Measurements from ENCODE around the gene SPAAR.
"Not testable (repeated sequence)": the region's sequence is repeated elsewhere in the genome, so short reads cannot be mapped to it uniquely, and the experiment has no call there.

SPAAR gene

GRCh38 chr9:35905051-35905781, 4.1 kb upstream of the SPAAR start:
- DNase-seq: no peak

DNA sequence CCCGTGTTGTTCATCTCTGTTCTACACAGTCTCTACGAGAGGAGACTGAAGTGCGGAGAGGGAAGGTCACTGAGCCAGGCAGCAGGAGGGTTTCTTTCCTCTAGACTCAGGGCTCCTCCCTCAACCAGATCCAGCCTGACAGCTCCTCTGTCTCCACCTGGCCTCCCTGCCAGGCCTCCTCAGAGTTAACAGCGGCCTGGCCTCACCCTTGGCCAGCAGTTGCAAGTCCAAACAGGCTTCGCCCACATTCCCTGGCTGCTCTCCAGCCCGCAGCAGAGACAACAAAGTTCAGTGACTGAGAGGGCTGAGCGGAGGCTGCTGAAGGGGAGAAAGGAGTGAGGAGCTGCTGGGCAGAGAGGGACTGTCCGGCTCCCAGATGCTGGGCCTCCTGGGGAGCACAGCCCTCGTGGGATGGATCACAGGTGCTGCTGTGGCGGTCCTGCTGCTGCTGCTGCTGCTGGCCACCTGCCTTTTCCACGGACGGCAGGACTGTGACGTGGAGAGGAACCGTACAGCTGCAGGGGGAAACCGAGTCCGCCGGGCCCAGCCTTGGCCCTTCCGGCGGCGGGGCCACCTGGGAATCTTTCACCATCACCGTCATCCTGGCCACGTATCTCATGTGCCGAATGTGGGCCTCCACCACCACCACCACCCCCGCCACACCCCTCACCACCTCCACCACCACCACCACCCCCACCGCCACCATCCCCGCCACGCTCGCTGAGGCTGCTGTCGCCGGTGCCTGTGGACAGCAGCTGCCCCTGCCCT, 3.2 kb upstream of the SPAAR start, which contains the start of gene HRCT1:
HRCT1 (plus strand) TSS at position 291 of the 768 bp plus-strand sequence; CDS start at position 377, 86 bp downstream.
- DNase-seq: peak in 1 of 2 experiments; percentile 48

DNA sequence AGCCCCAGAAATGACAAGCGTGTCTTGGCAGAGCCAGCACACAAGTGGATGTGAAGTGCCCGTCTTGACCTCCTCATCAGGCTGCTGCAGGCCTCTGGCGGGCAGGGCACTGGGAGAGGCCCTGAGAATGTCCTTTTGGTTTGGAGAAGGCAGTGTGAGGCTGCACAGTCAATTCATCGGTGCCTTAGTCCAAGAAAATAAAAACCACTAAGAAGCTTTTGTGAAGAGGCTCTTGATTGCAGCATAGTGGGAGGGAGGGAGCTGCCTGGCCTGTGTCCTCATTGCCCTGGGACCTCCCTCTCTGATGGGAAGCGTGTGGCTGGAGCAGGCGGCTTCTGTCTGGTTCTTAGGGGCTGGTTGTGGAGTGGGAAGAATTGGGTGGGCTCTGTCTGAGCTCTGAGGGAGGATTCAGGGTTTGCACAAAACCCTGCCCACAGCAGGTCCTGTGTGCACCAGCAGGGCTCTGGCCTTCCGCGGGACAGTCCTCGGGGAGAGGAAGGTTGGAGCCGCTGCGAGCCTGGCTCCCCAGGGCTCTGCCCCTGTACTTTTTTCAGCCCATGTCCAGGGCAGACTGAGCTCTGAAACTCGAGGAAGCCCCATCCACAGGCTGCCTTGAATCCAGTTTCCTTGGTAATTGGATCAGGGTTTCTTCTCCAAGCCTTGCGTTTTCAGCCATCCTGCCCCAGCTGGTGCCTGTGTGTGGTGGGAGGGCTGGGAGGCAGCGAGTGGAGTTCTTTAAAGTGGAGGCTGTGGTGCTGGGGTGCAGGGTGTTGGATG, 2.2 kb upstream of the SPAAR start:
- no peak for DNase-seq

- DNase-seq: peak in 1 of 2 experiments; percentile 38
These were observed 1.4 kb upstream of the SPAAR start for GRCh38 chr9:35907711-35908503.

- no peak for DNase-seq
These were observed 675 bp upstream of the SPAAR start for GRCh38 chr9:35908504-35909125.

DNA sequence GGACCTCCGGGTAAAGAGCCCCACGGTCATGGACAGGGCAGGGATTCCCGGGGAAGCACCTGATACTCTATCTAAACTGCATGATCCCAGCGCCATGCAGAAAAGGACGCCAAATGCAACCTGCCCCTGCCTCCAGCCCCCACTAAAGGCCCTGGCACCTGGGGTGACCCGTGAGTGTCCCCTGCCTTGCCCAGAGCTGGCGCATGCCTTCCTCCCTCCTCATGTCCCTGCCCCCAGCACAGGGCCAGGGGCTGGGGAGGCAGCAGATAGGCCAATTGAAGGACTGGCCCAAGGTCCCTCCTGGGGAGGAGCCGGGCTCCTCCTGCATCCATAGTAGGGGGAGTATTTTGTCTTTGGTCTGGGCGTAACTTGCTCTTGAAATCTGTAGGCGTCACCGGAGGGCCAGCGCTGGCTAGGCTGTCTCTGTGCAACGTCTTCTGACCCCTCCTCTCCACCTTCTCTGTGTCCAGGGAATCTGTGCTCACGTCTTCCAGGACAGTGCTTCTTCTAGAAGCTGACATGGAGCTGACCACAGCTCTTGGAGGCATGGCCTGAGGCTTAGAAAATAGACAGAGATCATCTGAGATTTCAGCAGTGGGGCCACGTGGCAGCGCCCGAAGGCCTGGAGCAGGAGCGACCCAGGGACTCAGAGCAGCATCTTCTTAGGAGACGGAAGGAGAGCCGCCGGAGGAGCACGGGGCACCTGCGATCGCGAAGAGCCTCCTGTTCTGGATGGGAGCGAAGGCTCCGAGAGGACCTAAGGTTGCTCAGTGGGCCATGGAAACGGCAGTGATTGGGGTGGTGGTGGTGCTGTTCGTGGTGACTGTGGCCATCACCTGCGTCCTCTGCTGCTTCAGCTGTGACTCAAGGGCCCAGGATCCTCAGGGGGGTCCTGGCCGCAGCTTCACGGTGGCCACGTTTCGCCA, 660 bp downstream of the SPAAR start:
- DNase-seq: no peak

DNA sequence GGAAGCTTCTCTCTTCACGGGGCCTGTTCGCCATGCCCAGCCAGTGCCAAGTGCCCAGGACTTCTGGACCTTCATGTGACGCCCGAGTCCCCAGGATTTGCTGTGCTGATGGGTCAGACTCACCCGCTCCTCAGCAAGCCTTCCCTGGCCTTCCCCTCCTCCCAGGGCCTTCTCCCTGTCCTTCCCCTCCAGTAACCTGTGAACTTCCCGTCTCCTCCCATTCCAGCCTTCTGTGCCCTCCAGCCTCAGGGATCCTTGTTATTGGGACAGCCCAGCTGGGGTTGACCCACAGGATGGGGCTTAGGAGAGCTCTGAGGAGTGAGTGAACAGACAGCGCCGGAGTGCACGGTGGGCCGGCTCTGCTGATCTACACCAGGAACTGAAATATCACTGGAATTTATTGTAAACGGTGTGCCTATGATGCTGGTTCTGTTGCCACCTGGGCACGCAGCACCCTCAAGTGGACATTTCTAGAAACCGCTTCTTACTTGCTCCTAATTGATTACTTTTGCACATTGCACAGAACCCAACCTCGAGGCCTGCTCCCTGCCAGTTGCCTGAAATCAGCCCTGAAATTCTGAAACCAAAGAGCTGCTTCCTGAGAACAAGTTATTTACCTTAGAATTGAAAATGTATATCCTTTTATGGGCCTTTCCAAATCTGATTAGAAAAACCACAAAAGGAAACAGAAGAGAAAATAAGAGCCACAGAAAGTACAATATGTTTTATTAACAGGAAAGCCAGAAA, 1.5 kb downstream of the SPAAR start:
- no peak for DNase-seq

DNA sequence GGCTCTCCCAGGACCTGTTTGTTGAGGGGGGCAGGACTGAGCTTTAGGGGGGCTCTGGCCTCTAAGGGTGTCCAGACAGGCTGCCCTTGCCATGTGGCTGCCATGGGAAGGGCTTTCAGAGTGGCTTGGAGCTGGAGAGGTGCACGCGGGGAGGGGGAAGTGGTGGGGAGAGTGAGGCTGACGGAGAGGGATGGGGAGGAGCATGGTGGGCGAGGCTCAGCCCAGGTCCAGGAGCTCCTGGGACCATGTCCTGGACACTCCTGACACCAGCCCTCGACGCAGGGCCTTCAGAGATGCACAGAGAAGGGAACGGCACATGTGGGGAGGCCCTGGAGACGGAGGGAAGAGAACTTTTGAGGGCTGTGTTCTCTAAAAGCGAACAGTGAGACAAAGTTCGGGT, 2.4 kb downstream of the SPAAR start:
- no peak for DNase-seq

GRCh38 chr9:35912791-35913400, 3.6 kb downstream of the SPAAR start:
- no peak for DNase-seq

GRCh38 chr9:35913429-35913828, 4.1 kb downstream of the SPAAR start:
- not testable (repeated sequence) for DNase-seq

GRCh38 chr9:35914301-35914807, 5.1 kb downstream of the SPAAR start:
- no peak for DNase-seq

DNA sequence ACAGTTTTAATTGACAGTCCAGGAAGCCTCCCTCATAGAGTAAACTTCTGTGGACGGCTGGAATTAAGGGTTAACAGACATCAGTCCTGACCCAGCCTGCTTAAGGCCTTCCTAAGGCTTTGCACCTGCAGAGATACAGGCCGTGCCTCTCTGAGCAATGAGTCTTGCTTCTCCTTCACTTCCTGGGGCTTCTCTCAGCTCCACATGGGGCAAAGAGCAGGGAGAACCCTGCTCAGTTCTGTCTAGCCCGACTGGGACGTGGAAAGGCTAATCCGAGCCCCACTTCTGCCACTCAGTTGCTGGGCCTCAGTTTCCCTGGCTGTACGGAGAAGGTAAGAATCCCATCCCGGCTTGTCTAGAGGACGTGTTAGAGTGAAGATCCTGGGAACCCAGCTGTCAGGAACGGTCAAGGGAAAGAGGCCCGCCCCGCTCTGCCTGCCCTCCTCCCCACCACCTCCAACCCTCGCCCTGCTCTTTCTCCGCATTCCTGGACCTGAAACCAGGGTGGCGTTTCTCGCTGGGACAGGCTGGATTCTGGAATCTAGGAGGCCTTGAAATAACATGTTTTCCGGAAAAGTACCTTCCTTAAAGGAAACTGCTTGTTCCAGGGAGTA, 6.5 kb downstream of the SPAAR start:
- DNase-seq: no peak

GRCh38 chr9:35917261-35917660, 8.0 kb downstream of the SPAAR start:
- DNase-seq: no peak

DNA sequence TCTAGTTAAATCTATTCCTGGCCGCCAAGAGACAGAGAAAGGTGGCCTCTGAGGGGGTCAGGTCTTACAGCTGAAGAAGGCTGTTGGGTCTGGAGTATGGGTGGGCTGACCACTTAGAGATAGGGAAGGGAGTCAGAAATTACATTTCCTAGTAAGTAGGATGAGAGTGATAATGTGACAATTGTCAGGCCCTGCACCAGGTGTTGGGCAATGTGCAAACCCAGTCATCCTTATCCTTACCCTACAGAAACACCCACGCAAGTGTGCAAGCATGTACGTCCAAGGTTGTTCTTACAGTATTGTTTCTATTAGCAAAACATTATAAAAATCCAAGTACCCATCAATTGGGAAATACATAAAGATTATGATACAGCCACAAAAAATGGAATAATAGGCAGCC, 9.5 kb downstream of the SPAAR start:
- no peak for DNase-seq

- DNase-seq: no peak
These were observed 10.1 kb downstream of the SPAAR start for GRCh38 chr9:35919212-35920008.

DNA sequence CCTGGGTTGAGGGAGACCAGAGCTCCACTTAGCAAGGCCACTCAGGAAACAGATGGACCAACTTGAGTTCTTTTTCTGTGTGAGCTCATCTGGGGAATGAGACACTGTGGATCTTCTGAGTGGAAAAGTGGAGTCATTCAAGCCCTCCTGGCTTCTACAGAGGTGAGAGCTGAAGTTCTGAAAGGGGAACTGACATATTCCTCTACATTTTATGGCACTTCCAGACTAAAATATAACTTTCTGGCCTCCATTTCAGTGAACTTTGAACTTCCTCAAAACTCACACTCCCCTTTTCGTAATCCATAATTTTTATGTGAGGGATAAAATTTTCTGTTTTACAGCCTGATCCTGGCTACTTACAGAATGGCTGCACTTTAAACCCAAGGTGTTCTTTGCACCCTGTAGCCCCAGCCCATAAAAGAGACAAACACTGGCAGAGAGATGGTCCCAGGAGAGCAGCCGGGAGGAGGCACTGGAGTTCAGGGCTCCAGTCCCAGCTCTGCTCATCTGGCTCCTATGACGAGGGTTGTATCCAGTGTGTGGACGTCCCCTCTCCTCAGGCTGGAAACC, 10.8 kb downstream of the SPAAR start:
- DNase-seq: no peak

DNA sequence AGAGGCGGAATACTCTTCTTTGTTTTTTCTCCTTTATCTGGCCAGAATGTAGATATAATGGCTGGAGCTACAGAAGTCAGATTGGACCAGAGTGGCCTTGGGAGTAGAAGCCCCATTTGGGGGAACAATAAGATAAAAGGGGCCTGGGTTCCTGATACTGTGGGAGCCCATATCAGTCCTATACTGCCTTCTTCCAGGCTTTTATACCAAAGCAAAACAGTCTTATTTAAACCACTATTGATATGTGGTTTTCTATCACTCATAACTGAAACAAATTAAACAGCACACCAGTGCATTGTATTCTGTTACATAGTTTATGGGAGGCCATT, 14.3 kb downstream of the SPAAR start:
- DNase-seq: no peak

Measured in NCI-H187 (cell line).